ENCODE results near the gene TDRD9.

The TDRD9 gene

GRCh38 chr14:104019029-104019428, 90.8 kb downstream of the TDRD9 start:
- no peak for DNase-seq (ENCODE audit: low read depth, low spot score)

GRCh38 chr14:104019806-104020205, 91.5 kb downstream of the TDRD9 start:
- no peak overlapping the region for H3K4me3 ChIP-seq (ENCODE audit: low read depth, low read length)
- in situ Hi-C loops (cut with HindIII; ENCODE audit: low sequenced_read_pairs) = no loop called here
- DNase-seq (ENCODE audit: low read depth, low spot score) = no peak
- no peak for TF ChIP-seq CTCF (IDR thresholded peaks at IDR 0.05; ENCODE audit: low read depth, low read length)

More at GRCh38 chr14:104019029-104019428, 90.8 kb downstream of the TDRD9 start:
- in situ Hi-C loops (cut with HindIII; ENCODE audit: low sequenced_read_pairs) = no loop called here
- TF ChIP-seq CTCF (IDR thresholded peaks at IDR 0.05; ENCODE audit: low read depth, low read length) = no peak
- H3K4me3 ChIP-seq (ENCODE audit: low read depth, low read length) = no peak overlapping the region

GRCh38 chr14:104020471-104020870, 92.2 kb downstream of the TDRD9 start:
- no peak for DNase-seq (ENCODE audit: low read depth, low spot score)
- no peak for TF ChIP-seq CTCF (IDR thresholded peaks at IDR 0.05; ENCODE audit: low read depth, low read length)
- in situ Hi-C loops (cut with HindIII; ENCODE audit: low sequenced_read_pairs) = no loop called here
- H3K4me3 ChIP-seq (ENCODE audit: low read depth, low read length) = no peak overlapping the region

GRCh38 chr14:104023325-104024055, 95.2 kb downstream of the TDRD9 start:
- DNase-seq (ENCODE audit: low read depth, low spot score) = no peak
- no peak for TF ChIP-seq CTCF (IDR thresholded peaks at IDR 0.05; ENCODE audit: low read depth, low read length)
- no peak overlapping the region for H3K4me3 ChIP-seq (ENCODE audit: low read depth, low read length)
- in situ Hi-C loops (cut with HindIII; ENCODE audit: low sequenced_read_pairs) = no loop called here

GRCh38 chr14:104025534-104025933, 97.3 kb downstream of the TDRD9 start:
- no peak for TF ChIP-seq CTCF (IDR thresholded peaks at IDR 0.05; ENCODE audit: low read depth, low read length)
- in situ Hi-C loops (cut with HindIII; ENCODE audit: low sequenced_read_pairs) = no loop called here
- no peak for DNase-seq (ENCODE audit: low read depth, low spot score)
- no peak overlapping the region for H3K4me3 ChIP-seq (ENCODE audit: low read depth, low read length)

GRCh38 chr14:104026024-104026423, 97.8 kb downstream of the TDRD9 start:
- in situ Hi-C loops (cut with HindIII; ENCODE audit: low sequenced_read_pairs) = no loop called here
- TF ChIP-seq CTCF (IDR thresholded peaks at IDR 0.05; ENCODE audit: low read depth, low read length) = no peak
- no peak for DNase-seq (ENCODE audit: low read depth, low spot score)
- H3K4me3 ChIP-seq (ENCODE audit: low read depth, low read length) = no peak overlapping the region
